WTC11 (cell line): ENCODE measurements around the gene DHDDS. TPM values are rescaled to one million over a fixed set of nuclear protein-coding genes. Genes with fewer than 3 reads are reported as not detected.
A peak's percentile ranks its signal among the peaks of the same experiment; 100 is the strongest.

Experiments
- ATAC-seq: fragments of 200-7000 bp; cut with Tn5 transposase; 2 replicates; pipeline ENCODE4 v1.10.0; 2021; ENCODE audit warnings: mild to moderate bottlenecking, moderate library complexity
- CTCF ChIA-PET: fragments of 300-600 bp; sonication (Branson Sonifier 250); formaldehyde crosslinking; loops from one replicate; lab custom pipeline; 2021; ENCODE audit warnings: antibody characterized with exemption; lab: Charles Lee
- POLR2A ChIA-PET: fragments of 350-600 bp; sonication (Branson Sonifier 250); formaldehyde crosslinking; loops from one replicate; lab custom pipeline; 2021; ENCODE audit warnings: antibody characterized with exemption; lab: Charles Lee
- DNase-seq: peaks from one replicate; pipeline ENCODE4 v3.0.0; 2021; ENCODE audit warnings: low spot score
- H3K27ac Mint-ChIP-seq: 2 replicates; pipeline ENCODE4 v1.8.0; 2021; ENCODE audit warnings: mixed read lengths
- H3K27me3 Mint-ChIP-seq: 2 replicates; pipeline ENCODE4 v1.8.0; 2021; ENCODE audit warnings: low read depth, mild to moderate bottlenecking, moderate library complexity, mixed read lengths
- H3K36me3 Mint-ChIP-seq: 2 replicates; pipeline ENCODE4 v1.8.0; 2021; ENCODE audit warnings: mixed read lengths
- H3K4me1 Mint-ChIP-seq: 2 replicates; pipeline ENCODE4 v1.8.0; 2022; ENCODE audit warnings: mixed read lengths
- H3K4me3 Mint-ChIP-seq: 2 replicates; pipeline ENCODE4 v1.8.0; 2021; ENCODE audit warnings: mild to moderate bottlenecking, moderate library complexity, mixed read lengths
- H3K9me3 Mint-ChIP-seq: 2 replicates; pipeline ENCODE4 v1.8.0; 2021; ENCODE audit warnings: mixed read lengths
- ATF1 ChIP-seq: sonication (generic); formaldehyde crosslinking; IDR thresholded peaks from 2 replicates; pipeline ENCODE4 v1.8.1; 2023; ENCODE audit warnings: mild to moderate bottlenecking, moderate library complexity, missing genetic modification reagents
- FOXP1 ChIP-seq: sonication (generic); formaldehyde crosslinking; IDR thresholded peaks from 2 replicates; pipeline ENCODE4 v1.8.0; 2022; ENCODE audit warnings: missing genetic modification reagents, mild to moderate bottlenecking, moderate library complexity, borderline replicate concordance
- GABPB1 ChIP-seq: sonication (generic); formaldehyde crosslinking; IDR thresholded peaks from 2 replicates; pipeline ENCODE4 v1.8.1; 2023; ENCODE audit warnings: mild to moderate bottlenecking, missing genetic modification reagents
- GRHL2 ChIP-seq: fragments of 250-450 bp; sonication (Bioruptor Pico); IDR thresholded peaks from 2 replicates; pipeline ENCODE4 v1.8.0; 2022; ENCODE audit warnings: mild to moderate bottlenecking, moderate library complexity; ENCODE audit not compliant: insufficient replicate concordance, severe bottlenecking
- GTF2I ChIP-seq: fragments of 250-450 bp; sonication (Bioruptor Pico); conservative IDR thresholded peaks from 2 replicates; pipeline ENCODE4 v1.4.0; 2021; ENCODE audit warnings: mild to moderate bottlenecking
- KAT7 ChIP-seq: sonication (generic); formaldehyde crosslinking; IDR thresholded peaks from 2 replicates; pipeline ENCODE4 v1.8.1; 2023; ENCODE audit warnings: missing genetic modification reagents, mild to moderate bottlenecking, borderline replicate concordance
- RELA ChIP-seq: sonication (generic); formaldehyde crosslinking; IDR thresholded peaks from 2 replicates; pipeline ENCODE4 v1.8.1; 2022; ENCODE audit warnings: missing genetic modification reagents, mild to moderate bottlenecking, borderline replicate concordance
- SOX15 ChIP-seq: fragments of 250-450 bp; sonication (Bioruptor Pico); IDR thresholded peaks from 2 replicates; pipeline ENCODE4 v1.9.0; 2021; ENCODE audit warnings: mild to moderate bottlenecking
- ZNF396 ChIP-seq: fragments of 250-450 bp; sonication (Bioruptor Pico); IDR thresholded peaks from 2 replicates; pipeline ENCODE4 v1.8.0; 2021; ENCODE audit warnings: mild to moderate bottlenecking, moderate library complexity, borderline replicate concordance
- ZNF512 ChIP-seq: sonication (generic); formaldehyde crosslinking; IDR thresholded peaks from 2 replicates; pipeline ENCODE4 v1.8.1; 2022; ENCODE audit warnings: missing genetic modification reagents, borderline replicate concordance
- ZNF532 ChIP-seq: fragments of 250-450 bp; sonication (Bioruptor Pico); IDR thresholded peaks from 2 replicates; pipeline ENCODE4 v1.9.0; 2021; ENCODE audit warnings: mild to moderate bottlenecking, borderline replicate concordance
- ZNF671 ChIP-seq: fragments of 250-450 bp; sonication (Bioruptor Pico); IDR thresholded peaks from 2 replicates; pipeline ENCODE4 v1.8.0; 2021; ENCODE audit warnings: mild to moderate bottlenecking
- total RNA-seq: library from RNA; stranded (reverse); gene quantifications from 3 replicates; pipeline ENCODE4 v1.2.3, GENCODE V29; 2021
- TF ChIP-seq, protein P1 (sequence below): sonication (generic); formaldehyde crosslinking; IDR thresholded peaks from 2 replicates; pipeline ENCODE4 v1.8.0; 2022; ENCODE audit warnings: missing genetic modification reagents
- TF ChIP-seq, protein P2 (sequence below): sonication (generic); formaldehyde crosslinking; IDR thresholded peaks from 2 replicates; pipeline ENCODE4 v1.8.1; 2023; ENCODE audit warnings: mild to moderate bottlenecking, missing genetic modification reagents, moderate library complexity
- TF ChIP-seq, protein P3 (sequence below): sonication (generic); formaldehyde crosslinking; IDR thresholded peaks from 2 replicates; pipeline ENCODE4 v1.8.1; 2023; ENCODE audit warnings: mild to moderate bottlenecking, missing genetic modification reagents, moderate library complexity

DHDDS gene
- total RNA-seq, 1 experiment from 2014 or later: 55.4 TPM

DNA sequence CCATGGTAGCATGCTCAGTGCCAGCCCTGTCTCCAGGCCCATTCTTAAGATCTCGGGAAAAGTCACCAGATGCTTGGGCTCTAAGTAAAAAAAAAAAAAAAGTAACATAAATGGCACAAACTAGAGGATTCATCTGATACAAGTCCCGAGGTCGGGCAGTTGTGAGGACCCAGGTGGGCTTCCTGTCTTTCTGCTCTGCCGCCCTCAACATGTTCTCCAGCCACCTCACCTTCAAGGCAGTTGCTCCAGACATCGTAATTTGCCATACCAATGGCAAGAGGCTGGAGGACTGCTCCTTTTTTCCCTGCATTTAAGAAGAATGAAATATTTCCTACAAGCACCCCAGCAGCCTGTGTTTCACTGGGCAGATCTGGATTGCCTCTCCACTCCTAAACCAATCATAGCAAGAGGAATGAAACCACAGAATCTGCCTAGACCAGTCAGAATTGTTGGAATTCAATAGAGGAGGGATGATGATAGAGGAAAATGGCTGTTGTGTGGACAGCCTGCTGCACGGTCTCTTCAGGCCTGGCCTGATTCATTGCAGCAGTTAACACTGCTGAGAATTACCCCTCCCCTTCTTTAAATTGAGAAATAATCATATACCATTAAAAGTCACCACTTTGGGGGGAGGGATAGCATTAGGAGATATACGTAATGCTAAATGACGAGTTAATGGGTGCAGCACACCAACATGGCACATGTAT is 45.5 kb downstream of the DHDDS start:
- H3K4me3 Mint-ChIP-seq: no peak overlapping the region
- no peaks in the 10 kb centered on the region for H3K27me3 Mint-ChIP-seq
- no peaks in the 10 kb centered on the region for H3K9me3 Mint-ChIP-seq
- peaks cover 48% of the 10 kb centered on the region for H3K36me3 Mint-ChIP-seq
- peaks cover 11% of the 10 kb centered on the region for H3K4me1 Mint-ChIP-seq
- no peak for DNase-seq
- POLR2A ChIA-PET: interaction anchor here (1.2 kb wide), 1 partner anchor 13 kb away, joined by 3 read pairs; no protein-coding TSS in a partner anchor
- TF ChIP-seq ZNF532 (CRISPR knock-in tag) (peak; percentile 92), GABPB1 (CRISPR knock-in tag) (no peak), GTF2I (CRISPR knock-in tag) (0 out of 2 replicates have a peak, but pooled peaks have one; percentile 27)
- TF ChIP-seq, all 79 proteins: peak for 2
- H3K27ac Mint-ChIP-seq: peak overlapping the region; percentile 41
- peak; percentile 8; the same call in 1 of the 2 replicates for ATAC-seq
- CTCF ChIA-PET: no interaction called here

- Mint-ChIP-seq H3K4me3 (no peak overlapping the region), H3K27me3 (no peaks in the 10 kb centered on the region), H3K4me1 (peaks cover 13% of the 10 kb centered on the region), H3K36me3 (peaks cover 47% of the 10 kb centered on the region), H3K27ac (no peak overlapping the region), H3K9me3 (no peaks in the 10 kb centered on the region)
- TF ChIP-seq ZNF512 (no peak), ZNF671 (CRISPR knock-in tag) (no peak), RELA (CRISPR knock-in tag) (no peak), ZNF396 (CRISPR knock-in tag) (no peak), GRHL2 (no peak), KAT7 (CRISPR knock-in tag) (no peak), ATF1 (no peak), SOX15 (no peak), FOXP1 (no peak)
- TF ChIP-seq, protein P1, sequence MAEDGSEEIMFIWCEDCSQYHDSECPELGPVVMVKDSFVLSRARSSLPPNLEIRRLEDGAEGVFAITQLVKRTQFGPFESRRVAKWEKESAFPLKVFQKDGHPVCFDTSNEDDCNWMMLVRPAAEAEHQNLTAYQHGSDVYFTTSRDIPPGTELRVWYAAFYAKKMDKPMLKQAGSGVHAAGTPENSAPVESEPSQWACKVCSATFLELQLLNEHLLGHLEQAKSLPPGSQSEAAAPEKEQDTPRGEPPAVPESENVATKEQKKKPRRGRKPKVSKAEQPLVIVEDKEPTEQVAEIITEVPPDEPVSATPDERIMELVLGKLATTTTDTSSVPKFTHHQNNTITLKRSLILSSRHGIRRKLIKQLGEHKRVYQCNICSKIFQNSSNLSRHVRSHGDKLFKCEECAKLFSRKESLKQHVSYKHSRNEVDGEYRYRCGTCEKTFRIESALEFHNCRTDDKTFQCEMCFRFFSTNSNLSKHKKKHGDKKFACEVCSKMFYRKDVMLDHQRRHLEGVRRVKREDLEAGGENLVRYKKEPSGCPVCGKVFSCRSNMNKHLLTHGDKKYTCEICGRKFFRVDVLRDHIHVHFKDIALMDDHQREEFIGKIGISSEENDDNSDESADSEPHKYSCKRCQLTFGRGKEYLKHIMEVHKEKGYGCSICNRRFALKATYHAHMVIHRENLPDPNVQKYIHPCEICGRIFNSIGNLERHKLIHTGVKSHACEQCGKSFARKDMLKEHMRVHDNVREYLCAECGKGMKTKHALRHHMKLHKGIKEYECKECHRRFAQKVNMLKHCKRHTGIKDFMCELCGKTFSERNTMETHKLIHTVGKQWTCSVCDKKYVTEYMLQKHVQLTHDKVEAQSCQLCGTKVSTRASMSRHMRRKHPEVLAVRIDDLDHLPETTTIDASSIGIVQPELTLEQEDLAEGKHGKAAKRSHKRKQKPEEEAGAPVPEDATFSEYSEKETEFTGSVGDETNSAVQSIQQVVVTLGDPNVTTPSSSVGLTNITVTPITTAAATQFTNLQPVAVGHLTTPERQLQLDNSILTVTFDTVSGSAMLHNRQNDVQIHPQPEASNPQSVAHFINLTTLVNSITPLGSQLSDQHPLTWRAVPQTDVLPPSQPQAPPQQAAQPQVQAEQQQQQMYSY: no peak
- TF ChIP-seq, protein P2, sequence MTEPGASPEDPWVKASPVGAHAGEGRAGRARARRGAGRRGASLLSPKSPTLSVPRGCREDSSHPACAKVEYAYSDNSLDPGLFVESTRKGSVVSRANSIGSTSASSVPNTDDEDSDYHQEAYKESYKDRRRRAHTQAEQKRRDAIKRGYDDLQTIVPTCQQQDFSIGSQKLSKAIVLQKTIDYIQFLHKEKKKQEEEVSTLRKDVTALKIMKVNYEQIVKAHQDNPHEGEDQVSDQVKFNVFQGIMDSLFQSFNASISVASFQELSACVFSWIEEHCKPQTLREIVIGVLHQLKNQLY (CRISPR knock-in tag): no peak
- TF ChIP-seq, protein P3, sequence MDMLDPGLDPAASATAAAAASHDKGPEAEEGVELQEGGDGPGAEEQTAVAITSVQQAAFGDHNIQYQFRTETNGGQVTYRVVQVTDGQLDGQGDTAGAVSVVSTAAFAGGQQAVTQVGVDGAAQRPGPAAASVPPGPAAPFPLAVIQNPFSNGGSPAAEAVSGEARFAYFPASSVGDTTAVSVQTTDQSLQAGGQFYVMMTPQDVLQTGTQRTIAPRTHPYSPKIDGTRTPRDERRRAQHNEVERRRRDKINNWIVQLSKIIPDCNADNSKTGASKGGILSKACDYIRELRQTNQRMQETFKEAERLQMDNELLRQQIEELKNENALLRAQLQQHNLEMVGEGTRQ: no peak
- DNase-seq: no peak
- POLR2A ChIA-PET: no interaction called here
- ATAC-seq: no peak
- CTCF ChIA-PET: no interaction called here
These were observed 46.0 kb downstream of the DHDDS start for GRCh38 chr1:26478159-26478558.
